GM23338 (cell line): Measurements from ENCODE around the gene B4GALNT4. TPM values are rescaled to one million over a fixed set of nuclear protein-coding genes. Genes with fewer than 3 reads are reported as not detected.

ENCODE experiments used
- ATAC-seq: fragments of 200-7000 bp; cut with Tn5 transposase; 3 replicates; pipeline ENCODE4 v1.9.1; 2020
- DNase-seq: peaks from one replicate; pipeline ENCODE4 v3.0.0-alpha.2; 2015; ENCODE audit warnings: low spot score
- H2AFZ ChIP-seq: fragments of 200-600 bp; sonication (generic); 2 replicates; pipeline ENCODE4 v1.8.0; 2016; ENCODE audit warnings: antibody characterized with exemption, mild to moderate bottlenecking, moderate library complexity
- H3F3A ChIP-seq: fragments of 200-600 bp; sonication (generic); replicated peaks from 2 replicates; pipeline ENCODE4 v1.8.0; 2017; ENCODE audit warnings: antibody characterized with exemption, mixed run types, low read depth
- H3K27ac ChIP-seq: fragments of 200-600 bp; sonication (generic); 2 replicates; pipeline ENCODE4 v1.6.1; 2016; ENCODE audit warnings: low read depth
- H3K27me3 ChIP-seq: fragments of 200-600 bp; sonication (generic); 2 replicates; pipeline ENCODE4 v1.8.0; 2016; ENCODE audit warnings: mild to moderate bottlenecking, mixed run types, moderate library complexity; ENCODE audit not compliant: insufficient read depth
- H3K36me3 ChIP-seq: fragments of 200-600 bp; sonication (generic); 2 replicates; pipeline ENCODE4 v1.8.0; 2016; ENCODE audit warnings: mild to moderate bottlenecking; ENCODE audit not compliant: insufficient read depth
- H3K4me1 ChIP-seq: fragments of 200-600 bp; sonication (generic); 2 replicates; pipeline ENCODE4 v1.8.0; 2016; ENCODE audit warnings: mild to moderate bottlenecking, moderate library complexity; ENCODE audit not compliant: insufficient read depth
- H3K4me2 ChIP-seq: fragments of 200-600 bp; sonication (generic); 2 replicates; pipeline ENCODE4 v1.7.1; 2017; ENCODE audit warnings: mixed run types
- H3K4me3 ChIP-seq: fragments of 200-600 bp; sonication (generic); 2 replicates; pipeline ENCODE4 v1.6.1; 2016; ENCODE audit warnings: mixed run types
- H3K79me2 ChIP-seq: fragments of 200-600 bp; sonication (generic); replicated peaks from 2 replicates; pipeline ENCODE4 v1.8.0; 2017; ENCODE audit warnings: mild to moderate bottlenecking; ENCODE audit not compliant: insufficient read depth
- H3K9me2 ChIP-seq: fragments of 200-600 bp; sonication (generic); 2 replicates; pipeline ENCODE4 v1.8.0; 2017; ENCODE audit not compliant: insufficient read depth
- H4K20me1 ChIP-seq: fragments of 200-600 bp; sonication (generic); replicated peaks from 2 replicates; pipeline ENCODE4 v1.8.0; 2017; ENCODE audit warnings: mild to moderate bottlenecking; ENCODE audit not compliant: insufficient read depth
- H3K27ac Mint-ChIP-seq: 2 replicates; pipeline ENCODE4 v1.8.0; 2020; ENCODE audit warnings: inconsistent platforms, mild to moderate bottlenecking, moderate library complexity, mixed read lengths
- H3K27me3 Mint-ChIP-seq: 3 replicates; pipeline ENCODE4 v1.8.0; 2022; ENCODE audit warnings: low read depth, mild to moderate bottlenecking, moderate library complexity, mixed read lengths, inconsistent platforms; ENCODE audit not compliant: insufficient read depth, poor library complexity
- H3K36me3 Mint-ChIP-seq: 3 replicates; pipeline ENCODE4 v1.8.0; 2021; ENCODE audit warnings: low read depth, mild to moderate bottlenecking, inconsistent platforms, moderate library complexity, mixed read lengths
- H3K4me1 Mint-ChIP-seq: 3 replicates; pipeline ENCODE4 v1.8.0; 2020; ENCODE audit warnings: mild to moderate bottlenecking, inconsistent platforms, mixed read lengths
- H3K4me3 Mint-ChIP-seq: 3 replicates; pipeline ENCODE4 v1.8.0; 2021; ENCODE audit warnings: moderate library complexity, mild to moderate bottlenecking, inconsistent platforms, mixed read lengths
- H3K9me3 Mint-ChIP-seq: 3 replicates; pipeline ENCODE4 v1.8.0; 2020; ENCODE audit warnings: moderate library complexity, mild to moderate bottlenecking, inconsistent platforms, mixed read lengths
- EZH2 ChIP-seq: fragments of 200-600 bp; sonication (generic); IDR thresholded peaks from one replicate; pipeline ENCODE4 v1.8.0; 2017; ENCODE audit warnings: antibody characterized with exemption, mild to moderate bottlenecking, low read depth; ENCODE audit not compliant: unreplicated experiment
- NANOG ChIP-seq: IDR thresholded peaks from 2 replicates; pipeline ENCODE4 v1.6.1; 2016; ENCODE audit warnings: antibody characterized with exemption, borderline replicate concordance
- POLR2AphosphoS5 ChIP-seq: IDR thresholded peaks from 2 replicates; pipeline ENCODE4 v1.6.1; 2016; ENCODE audit warnings: antibody characterized with exemption, low read depth
- STAT1 ChIP-seq: IDR thresholded peaks from one replicate; pipeline ENCODE4 v1.6.1; 2016; ENCODE audit warnings: antibody characterized with exemption; ENCODE audit not compliant: unreplicated experiment
- ZNF114 ChIP-seq: fragments of 250-450 bp; sonication (Bioruptor Pico); IDR thresholded peaks from 2 replicates; pipeline ENCODE4 v1.5.0; 2020; ENCODE audit warnings: mild to moderate bottlenecking, moderate library complexity
- ZNF331 ChIP-seq: fragments of 250-450 bp; sonication (Bioruptor Pico); IDR thresholded peaks from 2 replicates; pipeline ENCODE4 v1.5.0; 2020; ENCODE audit warnings: low read depth, mild to moderate bottlenecking, moderate library complexity
- polyA plus RNA-seq: library from polyadenylated mRNA; unstranded; fragments of >200 nt; fragmentation: Nextera tagmentation; extraction: Ambion mirVana; gene quantifications from 2 replicates; pipeline ENCODE4 v1.2.1, GENCODE V29; 2016
- total RNA-seq: library from RNA; depleted of rRNA; stranded (reverse); fragments of >200 nt; shearing (Covaris generic); gene quantifications from 2 replicates; pipeline ENCODE4 v1.2.3, GENCODE V29; 2014
- TF ChIP-seq, protein P1 (sequence below): fragments of 250-450 bp; sonication (Bioruptor Pico); IDR thresholded peaks from 2 replicates; pipeline ENCODE4 v1.5.0; 2020; ENCODE audit warnings: mild to moderate bottlenecking, moderate library complexity
- TF ChIP-seq, protein P2 (sequence below): IDR thresholded peaks from one replicate; pipeline ENCODE4 v1.6.1; 2018; ENCODE audit warnings: antibody characterized with exemption; ENCODE audit not compliant: unreplicated experiment
- TF ChIP-seq, protein P3 (sequence below): IDR thresholded peaks from 2 replicates; pipeline ENCODE4 v1.6.1; 2016; ENCODE audit warnings: antibody characterized with exemption

Gene B4GALNT4
- total and polyA plus RNA-seq, 2 experiments from 2014 or later: 49.9 to 92.6 TPM

DNA sequence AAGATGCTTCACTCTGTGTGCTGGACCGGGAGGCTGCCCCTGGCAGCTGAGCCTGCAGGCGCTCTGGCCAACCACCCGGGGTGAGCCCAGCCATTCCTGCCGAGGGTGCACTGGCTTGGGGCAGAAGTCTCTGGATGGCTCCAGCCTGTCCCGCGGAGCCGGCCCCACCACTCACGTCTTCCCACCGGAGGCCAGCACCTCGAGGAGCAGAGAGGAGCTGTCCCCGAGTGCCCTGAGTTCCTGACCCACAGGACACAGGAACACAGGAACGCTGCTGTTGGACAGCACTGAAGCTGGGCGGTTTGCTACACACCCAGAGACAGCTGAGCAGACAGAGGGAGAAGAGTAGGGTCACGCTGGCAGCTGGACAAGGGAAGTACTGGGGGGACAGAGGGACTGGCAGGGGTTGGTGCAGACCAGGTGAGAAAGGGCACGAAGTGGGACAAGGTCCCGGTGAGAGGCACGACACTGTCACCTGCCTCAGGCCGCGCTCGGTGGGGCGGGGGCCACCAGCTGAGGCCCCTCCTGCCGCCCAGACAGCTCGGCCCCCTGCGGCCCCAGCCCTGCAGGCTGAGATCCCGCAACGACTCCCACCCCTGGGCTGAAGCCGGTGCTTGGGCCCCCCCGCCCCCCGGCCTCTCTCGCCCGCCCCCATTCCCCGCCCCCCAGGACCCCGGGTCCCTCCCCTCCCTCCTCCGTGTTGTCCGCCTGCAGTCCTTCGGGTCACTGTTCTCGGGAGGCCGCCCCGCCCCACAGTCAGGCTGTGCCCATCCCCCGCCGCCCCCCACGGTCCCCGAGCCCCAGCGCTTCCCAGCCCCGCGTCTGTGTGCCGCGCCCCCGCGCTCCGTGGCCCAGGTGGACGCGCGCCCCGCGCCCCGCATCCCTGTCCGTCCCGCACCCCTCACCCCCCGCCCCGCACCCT, 624 bp upstream of the B4GALNT4 start:
- peak overlapping the region; percentile 54 for H3K4me3 ChIP-seq
- no peaks in the 10 kb centered on the region for H3K9me2 ChIP-seq
- no peaks in the 10 kb centered on the region; the same call in 1 of the 2 replicates for H3K36me3 ChIP-seq
- peaks cover 24% of the 10 kb centered on the region; the same call in 1 of the 2 replicates for H3F3A ChIP-seq
- H3K4me1 ChIP-seq: peaks cover 9% of the 10 kb centered on the region; the same call in 1 of the 2 replicates
- TF ChIP-seq, protein P1, sequence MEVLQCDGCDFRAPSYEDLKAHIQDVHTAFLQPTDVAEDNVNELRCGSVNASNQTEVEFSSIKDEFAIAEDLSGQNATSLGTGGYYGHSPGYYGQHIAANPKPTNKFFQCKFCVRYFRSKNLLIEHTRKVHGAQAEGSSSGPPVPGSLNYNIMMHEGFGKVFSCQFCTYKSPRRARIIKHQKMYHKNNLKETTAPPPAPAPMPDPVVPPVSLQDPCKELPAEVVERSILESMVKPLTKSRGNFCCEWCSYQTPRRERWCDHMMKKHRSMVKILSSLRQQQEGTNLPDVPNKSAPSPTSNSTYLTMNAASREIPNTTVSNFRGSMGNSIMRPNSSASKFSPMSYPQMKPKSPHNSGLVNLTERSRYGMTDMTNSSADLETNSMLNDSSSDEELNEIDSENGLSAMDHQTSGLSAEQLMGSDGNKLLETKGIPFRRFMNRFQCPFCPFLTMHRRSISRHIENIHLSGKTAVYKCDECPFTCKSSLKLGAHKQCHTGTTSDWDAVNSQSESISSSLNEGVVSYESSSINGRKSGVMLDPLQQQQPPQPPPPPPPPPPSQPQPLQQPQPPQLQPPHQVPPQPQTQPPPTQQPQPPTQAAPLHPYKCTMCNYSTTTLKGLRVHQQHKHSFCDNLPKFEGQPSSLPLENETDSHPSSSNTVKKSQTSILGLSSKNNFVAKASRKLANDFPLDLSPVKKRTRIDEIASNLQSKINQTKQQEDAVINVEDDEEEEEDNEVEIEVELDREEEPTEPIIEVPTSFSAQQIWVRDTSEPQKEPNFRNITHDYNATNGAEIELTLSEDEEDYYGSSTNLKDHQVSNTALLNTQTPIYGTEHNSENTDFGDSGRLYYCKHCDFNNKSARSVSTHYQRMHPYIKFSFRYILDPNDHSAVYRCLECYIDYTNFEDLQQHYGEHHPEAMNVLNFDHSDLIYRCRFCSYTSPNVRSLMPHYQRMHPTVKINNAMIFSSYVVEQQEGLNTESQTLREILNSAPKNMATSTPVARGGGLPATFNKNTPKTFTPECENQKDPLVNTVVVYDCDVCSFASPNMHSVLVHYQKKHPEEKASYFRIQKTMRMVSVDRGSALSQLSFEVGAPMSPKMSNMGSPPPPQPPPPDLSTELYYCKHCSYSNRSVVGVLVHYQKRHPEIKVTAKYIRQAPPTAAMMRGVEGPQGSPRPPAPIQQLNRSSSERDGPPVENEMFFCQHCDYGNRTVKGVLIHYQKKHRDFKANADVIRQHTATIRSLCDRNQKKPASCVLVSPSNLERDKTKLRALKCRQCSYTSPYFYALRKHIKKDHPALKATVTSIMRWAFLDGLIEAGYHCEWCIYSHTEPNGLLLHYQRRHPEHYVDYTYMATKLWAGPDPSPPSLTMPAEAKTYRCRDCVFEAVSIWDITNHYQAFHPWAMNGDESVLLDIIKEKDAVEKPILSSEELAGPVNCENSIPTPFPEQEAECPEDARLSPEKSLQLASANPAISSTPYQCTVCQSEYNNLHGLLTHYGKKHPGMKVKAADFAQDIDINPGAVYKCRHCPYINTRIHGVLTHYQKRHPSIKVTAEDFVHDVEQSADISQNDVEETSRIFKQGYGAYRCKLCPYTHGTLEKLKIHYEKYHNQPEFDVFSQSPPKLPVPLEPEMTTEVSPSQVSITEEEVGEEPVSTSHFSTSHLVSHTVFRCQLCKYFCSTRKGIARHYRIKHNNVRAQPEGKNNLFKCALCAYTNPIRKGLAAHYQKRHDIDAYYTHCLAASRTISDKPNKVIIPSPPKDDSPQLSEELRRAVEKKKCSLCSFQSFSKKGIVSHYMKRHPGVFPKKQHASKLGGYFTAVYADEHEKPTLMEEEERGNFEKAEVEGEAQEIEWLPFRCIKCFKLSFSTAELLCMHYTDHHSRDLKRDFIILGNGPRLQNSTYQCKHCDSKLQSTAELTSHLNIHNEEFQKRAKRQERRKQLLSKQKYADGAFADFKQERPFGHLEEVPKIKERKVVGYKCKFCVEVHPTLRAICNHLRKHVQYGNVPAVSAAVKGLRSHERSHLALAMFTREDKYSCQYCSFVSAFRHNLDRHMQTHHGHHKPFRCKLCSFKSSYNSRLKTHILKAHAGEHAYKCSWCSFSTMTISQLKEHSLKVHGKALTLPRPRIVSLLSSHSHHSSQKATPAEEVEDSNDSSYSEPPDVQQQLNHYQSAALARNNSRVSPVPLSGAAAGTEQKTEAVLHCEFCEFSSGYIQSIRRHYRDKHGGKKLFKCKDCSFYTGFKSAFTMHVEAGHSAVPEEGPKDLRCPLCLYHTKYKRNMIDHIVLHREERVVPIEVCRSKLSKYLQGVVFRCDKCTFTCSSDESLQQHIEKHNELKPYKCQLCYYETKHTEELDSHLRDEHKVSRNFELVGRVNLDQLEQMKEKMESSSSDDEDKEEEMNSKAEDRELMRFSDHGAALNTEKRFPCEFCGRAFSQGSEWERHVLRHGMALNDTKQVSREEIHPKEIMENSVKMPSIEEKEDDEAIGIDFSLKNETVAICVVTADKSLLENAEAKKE (CRISPR knock-in tag): no peak
- TF ChIP-seq, protein P2, sequence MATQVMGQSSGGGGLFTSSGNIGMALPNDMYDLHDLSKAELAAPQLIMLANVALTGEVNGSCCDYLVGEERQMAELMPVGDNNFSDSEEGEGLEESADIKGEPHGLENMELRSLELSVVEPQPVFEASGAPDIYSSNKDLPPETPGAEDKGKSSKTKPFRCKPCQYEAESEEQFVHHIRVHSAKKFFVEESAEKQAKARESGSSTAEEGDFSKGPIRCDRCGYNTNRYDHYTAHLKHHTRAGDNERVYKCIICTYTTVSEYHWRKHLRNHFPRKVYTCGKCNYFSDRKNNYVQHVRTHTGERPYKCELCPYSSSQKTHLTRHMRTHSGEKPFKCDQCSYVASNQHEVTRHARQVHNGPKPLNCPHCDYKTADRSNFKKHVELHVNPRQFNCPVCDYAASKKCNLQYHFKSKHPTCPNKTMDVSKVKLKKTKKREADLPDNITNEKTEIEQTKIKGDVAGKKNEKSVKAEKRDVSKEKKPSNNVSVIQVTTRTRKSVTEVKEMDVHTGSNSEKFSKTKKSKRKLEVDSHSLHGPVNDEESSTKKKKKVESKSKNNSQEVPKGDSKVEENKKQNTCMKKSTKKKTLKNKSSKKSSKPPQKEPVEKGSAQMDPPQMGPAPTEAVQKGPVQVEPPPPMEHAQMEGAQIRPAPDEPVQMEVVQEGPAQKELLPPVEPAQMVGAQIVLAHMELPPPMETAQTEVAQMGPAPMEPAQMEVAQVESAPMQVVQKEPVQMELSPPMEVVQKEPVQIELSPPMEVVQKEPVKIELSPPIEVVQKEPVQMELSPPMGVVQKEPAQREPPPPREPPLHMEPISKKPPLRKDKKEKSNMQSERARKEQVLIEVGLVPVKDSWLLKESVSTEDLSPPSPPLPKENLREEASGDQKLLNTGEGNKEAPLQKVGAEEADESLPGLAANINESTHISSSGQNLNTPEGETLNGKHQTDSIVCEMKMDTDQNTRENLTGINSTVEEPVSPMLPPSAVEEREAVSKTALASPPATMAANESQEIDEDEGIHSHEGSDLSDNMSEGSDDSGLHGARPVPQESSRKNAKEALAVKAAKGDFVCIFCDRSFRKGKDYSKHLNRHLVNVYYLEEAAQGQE: no peak
- TF ChIP-seq, protein P3, sequence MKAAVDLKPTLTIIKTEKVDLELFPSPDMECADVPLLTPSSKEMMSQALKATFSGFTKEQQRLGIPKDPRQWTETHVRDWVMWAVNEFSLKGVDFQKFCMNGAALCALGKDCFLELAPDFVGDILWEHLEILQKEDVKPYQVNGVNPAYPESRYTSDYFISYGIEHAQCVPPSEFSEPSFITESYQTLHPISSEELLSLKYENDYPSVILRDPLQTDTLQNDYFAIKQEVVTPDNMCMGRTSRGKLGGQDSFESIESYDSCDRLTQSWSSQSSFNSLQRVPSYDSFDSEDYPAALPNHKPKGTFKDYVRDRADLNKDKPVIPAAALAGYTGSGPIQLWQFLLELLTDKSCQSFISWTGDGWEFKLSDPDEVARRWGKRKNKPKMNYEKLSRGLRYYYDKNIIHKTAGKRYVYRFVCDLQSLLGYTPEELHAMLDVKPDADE: no peak
- no peak for TF ChIP-seq ZNF331 (CRISPR knock-in tag)
- no peak for TF ChIP-seq ZNF114
- TF ChIP-seq POLR2AphosphoS5: no peak
- no peak for TF ChIP-seq NANOG
- no peak for TF ChIP-seq EZH2
- no peak for TF ChIP-seq STAT1
- Mint-ChIP-seq H3K4me1 (peaks cover 21% of the 10 kb centered on the region), H3K27ac (no peak overlapping the region), H3K4me3 (peak overlapping the region; percentile 89), H3K27me3 (peaks cover 20% of the 10 kb centered on the region), H3K9me3 (peaks cover 23% of the 10 kb centered on the region; the same call in 2 of the 3 replicates), H3K36me3 (peaks cover 21% of the 10 kb centered on the region)
- DNase-seq (no peak), ATAC-seq (peak; percentile 21)
- no peak overlapping the region for H3K27ac ChIP-seq
- H3K4me2 ChIP-seq: peak overlapping the region; percentile 84
- H2AFZ ChIP-seq: no peak overlapping the region; the same call in 1 of the 2 replicates
- peaks cover 13% of the 10 kb centered on the region for H3K79me2 ChIP-seq
- H4K20me1 ChIP-seq: no peaks in the 10 kb centered on the region; the same call in 1 of the 2 replicates
- no peaks in the 10 kb centered on the region for H3K27me3 ChIP-seq
